Effector memory CD4-positive, alpha-beta T cell (primary cell): ENCODE results near the gene PACRGL.
"Not testable (repeated sequence)": the region's sequence is repeated elsewhere in the genome, so short reads cannot be mapped to it uniquely, and the experiment has no call there.

ENCODE experiments used
- DNase-seq, 3 donors: peaks; one replicate each; pipeline ENCODE4 v3.0.0-alpha.2; 2020
- H3K27ac ChIP-seq: 2 replicates; pipeline ENCODE4 v1.7.0; 2013; ENCODE audit warnings: mild to moderate bottlenecking, low read length, moderate library complexity; ENCODE audit not compliant: insufficient read depth, poor library complexity, severe bottlenecking
- H3K27me3 ChIP-seq: replicated peaks from 2 replicates; pipeline ENCODE4 v1.7.0; 2013; ENCODE audit warnings: mild to moderate bottlenecking, low read length; ENCODE audit not compliant: insufficient read depth, control insufficient read depth, poor library complexity, severe bottlenecking
- H3K36me3 ChIP-seq: 2 replicates; pipeline ENCODE4 v1.7.0; 2013; ENCODE audit warnings: mild to moderate bottlenecking, low read length, moderate library complexity; ENCODE audit not compliant: control insufficient read depth, insufficient read depth
- H3K4me1 ChIP-seq: 2 replicates; pipeline ENCODE4 v1.7.0; 2013; ENCODE audit warnings: low read length, mild to moderate bottlenecking; ENCODE audit not compliant: control insufficient read depth, insufficient read depth, poor library complexity, severe bottlenecking
- H3K4me3 ChIP-seq: 2 replicates; pipeline ENCODE4 v1.7.0; 2013; ENCODE audit warnings: low read length, low read depth, mild to moderate bottlenecking; ENCODE audit not compliant: insufficient read depth, poor library complexity, severe bottlenecking
- H3K9me3 ChIP-seq: 2 replicates; pipeline ENCODE4 v1.7.0; 2013; ENCODE audit warnings: mild to moderate bottlenecking, low read length, moderate library complexity; ENCODE audit not compliant: control insufficient read depth

The PACRGL gene

DNA sequence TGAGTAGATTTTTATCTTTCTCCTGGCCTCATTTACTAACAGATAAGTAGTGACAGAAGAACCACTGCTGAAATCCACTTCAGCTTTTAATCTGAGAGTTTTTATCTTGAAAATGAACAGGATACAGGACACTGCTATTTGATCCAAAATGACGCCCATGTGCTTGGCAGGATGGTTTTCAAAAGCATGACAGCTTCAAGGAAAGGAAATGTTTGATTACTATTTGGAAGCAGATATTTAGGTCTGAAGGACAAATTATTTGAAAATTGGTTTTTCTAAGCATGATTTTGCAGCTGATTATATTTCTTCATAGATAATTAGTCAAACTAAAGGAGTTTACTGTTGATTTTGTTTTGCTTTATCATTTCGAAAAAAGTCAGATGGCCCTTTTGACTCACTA, 11.1 kb downstream of the PACRGL start:
- Histone ChIP-seq H3K27me3 (no peaks in the 10 kb centered on the region), H3K36me3 (peaks cover 14% of the 10 kb centered on the region), H3K4me3 (no peak overlapping the region), H3K4me1 (no peaks in the 10 kb centered on the region), H3K27ac (no peak overlapping the region), H3K9me3 (no peaks in the 10 kb centered on the region)
- no peak for DNase-seq

DNA sequence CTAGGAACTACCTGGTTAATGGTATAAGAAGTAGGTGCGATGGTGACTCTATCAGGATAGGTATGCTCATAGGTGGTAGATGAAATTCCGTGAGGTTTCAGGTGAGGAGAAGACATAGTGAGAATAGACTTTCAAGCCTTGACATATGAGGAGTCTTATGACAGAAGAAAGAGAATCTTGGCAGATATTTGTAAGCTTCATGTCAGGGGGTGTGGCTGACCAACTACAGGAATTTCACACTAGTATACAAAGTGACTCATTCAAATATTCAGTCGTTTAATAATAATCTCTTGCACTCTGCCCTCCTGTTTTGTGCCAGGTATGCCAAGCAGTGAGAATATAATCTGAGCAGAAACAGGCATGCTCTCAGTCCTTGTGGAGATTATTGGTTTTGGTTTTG, 22.8 kb downstream of the PACRGL start:
- H3K27me3 ChIP-seq: no peaks in the 10 kb centered on the region
- no peak overlapping the region for H3K27ac ChIP-seq
- H3K4me1 ChIP-seq: no peaks in the 10 kb centered on the region
- H3K36me3 ChIP-seq: peaks cover 34% of the 10 kb centered on the region
- DNase-seq: no peak
- no peak overlapping the region for H3K4me3 ChIP-seq
- no peaks in the 10 kb centered on the region for H3K9me3 ChIP-seq

DNA sequence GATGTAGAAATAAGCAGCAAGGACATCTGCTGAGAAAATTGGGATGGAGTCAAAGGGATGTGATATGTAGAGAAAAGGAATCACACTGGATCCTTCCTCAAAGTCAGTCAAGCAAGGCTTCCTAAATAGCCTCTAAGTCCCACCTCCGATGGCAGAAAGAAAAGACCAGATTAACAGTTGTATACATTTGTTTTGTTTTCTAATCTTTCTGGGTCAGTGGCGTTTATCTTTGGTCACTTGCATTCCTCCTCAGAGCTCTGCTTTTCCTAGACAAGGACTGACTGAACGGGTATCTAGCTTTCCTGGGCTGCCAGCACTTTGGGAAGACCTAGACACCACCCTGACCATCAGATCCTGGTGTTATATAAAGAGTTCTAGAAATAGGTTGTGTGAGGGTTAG, 23.2 kb downstream of the PACRGL start:
- no peak overlapping the region for H3K27ac ChIP-seq

DNA sequence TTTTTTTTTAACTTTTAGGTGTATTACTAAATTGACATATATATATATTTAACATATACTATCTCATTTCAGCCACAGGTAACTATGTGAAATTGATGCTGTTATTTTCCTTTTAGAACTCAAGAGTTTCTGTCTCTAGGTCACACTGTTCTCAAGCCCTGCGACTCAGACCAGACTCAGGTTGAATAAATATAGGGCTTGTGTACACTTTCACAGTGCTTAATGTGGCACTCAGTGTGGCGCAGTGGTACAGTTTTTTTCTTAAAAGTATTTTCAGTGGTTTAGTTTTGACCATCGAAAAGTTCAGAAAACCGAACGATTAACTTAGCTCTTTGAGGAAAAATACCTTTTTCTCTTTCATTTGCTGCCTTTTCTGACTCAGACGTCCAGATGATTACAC, 24.7 kb downstream of the PACRGL start:
- no peak overlapping the region for H3K4me3 ChIP-seq
- no peak overlapping the region for H3K27ac ChIP-seq
- H3K9me3 ChIP-seq: no peaks in the 10 kb centered on the region
- no peak for DNase-seq
- no peaks in the 10 kb centered on the region for H3K27me3 ChIP-seq
- peaks cover 34% of the 10 kb centered on the region for H3K36me3 ChIP-seq
- H3K4me1 ChIP-seq: no peaks in the 10 kb centered on the region

More for the DNA sequence above, 23.2 kb downstream of the PACRGL start:
- H3K27me3 ChIP-seq: no peaks in the 10 kb centered on the region
- H3K4me3 ChIP-seq: no peak overlapping the region
- no peaks in the 10 kb centered on the region for H3K4me1 ChIP-seq
- H3K9me3 ChIP-seq: no peaks in the 10 kb centered on the region
- peaks cover 34% of the 10 kb centered on the region for H3K36me3 ChIP-seq
- no peak for DNase-seq

DNA sequence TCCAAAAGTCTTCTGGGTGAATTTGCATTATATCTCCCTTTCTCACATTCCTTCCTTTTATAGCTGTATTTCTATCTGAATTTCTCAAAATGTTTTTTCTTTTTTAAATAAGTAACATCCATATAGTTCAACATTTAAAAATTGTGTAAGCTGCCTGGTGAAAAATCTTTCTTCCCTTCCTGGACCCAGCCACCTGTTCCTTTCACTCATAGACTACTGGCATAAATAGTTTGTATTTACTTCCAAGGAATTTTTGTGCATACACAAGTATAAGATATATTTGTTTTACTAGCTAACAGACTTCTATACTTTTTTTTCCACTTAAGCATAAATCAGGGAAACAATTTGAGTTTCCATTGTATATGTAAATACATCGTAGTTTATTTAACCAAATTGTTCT, 35.7 kb downstream of the PACRGL start:
- H3K9me3 ChIP-seq: no peaks in the 10 kb centered on the region
- DNase-seq: no peak
- H3K27ac ChIP-seq: no peak overlapping the region
- no peaks in the 10 kb centered on the region for H3K4me1 ChIP-seq
- H3K4me3 ChIP-seq: no peak overlapping the region
- no peaks in the 10 kb centered on the region for H3K27me3 ChIP-seq
- H3K36me3 ChIP-seq: peaks cover 5% of the 10 kb centered on the region

DNA sequence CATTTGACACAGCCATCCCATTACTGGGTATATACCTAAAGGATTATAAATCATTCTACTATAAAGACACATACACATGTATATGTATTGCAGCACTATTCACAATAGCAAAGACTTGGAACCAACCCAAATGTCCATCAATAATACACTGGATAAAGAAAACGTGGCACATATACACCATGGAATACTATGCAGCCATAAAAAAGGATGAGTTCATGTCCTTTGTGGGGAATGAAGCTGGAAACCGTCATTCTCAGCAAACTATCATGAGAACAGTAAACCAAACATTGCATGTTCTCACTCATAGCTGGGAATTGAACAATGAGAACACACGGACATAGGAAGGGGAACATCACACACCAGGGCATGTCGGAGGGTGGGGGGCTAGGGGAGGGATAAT, 45.7 kb downstream of the PACRGL start:
- not testable (repeated sequence) for DNase-seq, H3K36me3 ChIP-seq, H3K27me3 ChIP-seq, H3K9me3 ChIP-seq, H3K4me1 ChIP-seq, H3K4me3 ChIP-seq, H3K27ac ChIP-seq

DNA sequence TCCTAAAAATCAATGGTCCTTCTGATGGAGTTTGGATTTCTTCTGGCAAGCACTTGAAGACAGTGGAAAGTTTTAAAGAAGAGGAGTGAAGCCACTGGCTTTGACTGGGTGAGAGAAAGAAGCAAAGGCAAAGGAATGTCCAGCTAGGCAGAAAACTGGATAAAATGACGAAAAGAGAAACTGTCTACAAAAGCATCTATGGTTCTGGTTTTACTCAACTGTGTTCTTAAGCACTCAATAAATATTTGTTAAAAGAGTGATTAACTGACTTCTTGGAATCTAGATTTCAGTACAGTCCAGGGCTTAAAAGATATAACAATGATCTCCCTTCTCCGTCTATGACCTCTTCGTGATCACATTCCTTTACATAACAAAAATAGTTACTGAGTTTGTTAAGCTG, 52.4 kb downstream of the PACRGL start:
- no peaks in the 10 kb centered on the region for H3K27me3 ChIP-seq

DNA sequence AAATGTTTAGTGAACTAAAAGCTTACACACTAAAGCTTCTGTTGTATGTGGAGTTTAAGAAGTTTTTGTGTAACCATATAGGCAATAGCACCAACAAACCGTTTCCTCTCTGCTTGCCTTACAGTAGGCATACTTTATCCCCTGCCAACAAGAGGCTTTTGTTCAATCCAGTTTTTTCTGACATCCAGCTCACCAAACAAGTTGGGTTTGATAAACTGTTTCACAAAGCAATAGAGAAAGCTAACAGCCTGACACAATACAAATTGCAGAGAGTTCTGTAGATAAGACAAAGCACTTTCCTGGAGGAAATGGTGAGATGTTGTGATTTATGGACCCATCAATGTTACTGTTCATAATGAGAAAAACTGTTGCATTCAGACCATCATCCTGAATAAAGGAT, 53.8 kb downstream of the PACRGL start:
- H3K9me3 ChIP-seq: no peaks in the 10 kb centered on the region
- no peaks in the 10 kb centered on the region for H3K4me1 ChIP-seq
- no peak overlapping the region for H3K4me3 ChIP-seq
- DNase-seq: no peak
- no peaks in the 10 kb centered on the region for H3K27me3 ChIP-seq
- H3K27ac ChIP-seq: no peak overlapping the region
- H3K36me3 ChIP-seq: no peaks in the 10 kb centered on the region

More for the DNA sequence above, 52.4 kb downstream of the PACRGL start:
- H3K9me3 ChIP-seq: no peaks in the 10 kb centered on the region
- no peak for DNase-seq
- no peaks in the 10 kb centered on the region for H3K36me3 ChIP-seq
- no peak overlapping the region for H3K27ac ChIP-seq
- no peak overlapping the region for H3K4me3 ChIP-seq
- no peaks in the 10 kb centered on the region for H3K4me1 ChIP-seq

DNA sequence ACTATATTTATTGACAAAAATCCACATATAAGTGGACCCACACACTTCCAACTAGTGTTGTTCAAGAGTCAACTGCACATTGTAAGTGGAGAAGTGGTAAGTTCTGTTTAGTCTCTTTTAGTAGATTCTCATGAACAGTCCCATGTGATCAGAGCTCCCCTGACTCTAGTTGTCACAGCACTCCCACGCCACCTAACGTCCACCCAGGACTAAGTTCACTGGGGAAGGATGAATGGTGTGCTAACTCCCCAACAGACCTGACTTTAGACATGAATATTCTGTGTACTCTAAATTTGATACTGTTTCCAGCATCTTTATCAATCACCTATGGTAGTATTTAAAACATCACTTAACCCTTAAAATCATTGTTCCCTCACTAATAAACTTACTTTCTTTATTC, 59.8 kb downstream of the PACRGL start:
- Histone ChIP-seq H3K27me3 (no peaks in the 10 kb centered on the region), H3K9me3 (no peaks in the 10 kb centered on the region), H3K27ac (no peak overlapping the region), H3K36me3 (no peaks in the 10 kb centered on the region), H3K4me3 (no peak overlapping the region), H3K4me1 (no peaks in the 10 kb centered on the region)
- no peak for DNase-seq

DNA sequence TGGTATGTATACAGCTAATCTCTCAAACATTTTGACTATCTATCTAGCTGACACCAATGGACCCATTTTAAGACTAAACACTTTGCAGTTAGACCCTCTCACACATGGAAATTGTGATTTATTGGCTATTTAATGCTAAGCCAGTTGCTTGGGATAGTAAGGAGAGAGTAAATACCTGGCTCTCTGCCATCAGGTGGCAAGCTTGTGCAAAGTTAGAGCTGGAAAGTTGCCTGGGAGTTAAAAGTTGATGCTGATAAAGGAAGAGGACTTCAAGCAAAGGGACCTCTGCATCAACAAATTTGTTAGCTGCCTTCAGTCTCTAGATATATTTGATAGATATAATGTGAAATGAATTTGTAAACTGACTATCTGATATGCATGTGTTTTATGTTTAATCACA, 61.1 kb downstream of the PACRGL start:
- Histone ChIP-seq H3K4me3 (no peak overlapping the region), H3K4me1 (no peaks in the 10 kb centered on the region), H3K27ac (no peak overlapping the region), H3K9me3 (no peaks in the 10 kb centered on the region), H3K27me3 (no peaks in the 10 kb centered on the region), H3K36me3 (no peaks in the 10 kb centered on the region)
- DNase-seq: no peak

DNA sequence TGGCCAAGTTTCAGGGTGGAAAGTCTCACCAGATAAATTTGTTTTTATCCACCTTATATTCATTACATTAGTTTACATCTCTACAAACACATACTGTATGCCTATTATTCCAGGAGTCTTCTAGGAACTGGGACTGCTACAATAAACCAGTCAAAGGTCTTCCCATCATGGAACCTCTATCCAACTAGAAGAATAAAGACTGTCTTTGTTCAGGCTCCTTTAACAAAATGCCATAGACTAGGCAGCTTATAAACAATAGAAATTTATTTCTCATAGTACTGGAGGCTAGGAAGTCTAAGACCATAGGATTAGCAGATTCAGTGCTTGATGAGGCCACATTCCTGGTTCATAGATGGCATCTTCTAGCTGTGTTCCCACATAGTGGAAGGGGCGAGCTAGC, 61.6 kb downstream of the PACRGL start:
- Histone ChIP-seq H3K36me3 (no peaks in the 10 kb centered on the region), H3K27ac (no peak overlapping the region), H3K4me1 (no peaks in the 10 kb centered on the region), H3K4me3 (no peak overlapping the region), H3K27me3 (no peaks in the 10 kb centered on the region), H3K9me3 (no peaks in the 10 kb centered on the region)
- no peak for DNase-seq
